K562 (cell line): ENCODE measurements around the gene ARHGAP4. TPM values are rescaled to one million over a fixed set of nuclear protein-coding genes. Genes with fewer than 3 reads are reported as not detected.

Source experiments
- ATF1 ChIP-seq, 2 experiments: fragments of 450-650 bp in 1 of 2; IDR thresholded peaks; 2 replicates each; pipeline ENCODE4 v1.6.1; 2016; ENCODE audit warnings: missing compliant biosample characterization in 1 of 2, missing genetic modification characterization in 1 of 2
- CTCFL ChIP-seq: IDR thresholded peaks from 2 replicates; pipeline ENCODE4 v1.6.1; 2011; ENCODE audit warnings: borderline replicate concordance, low read depth, mild to moderate bottlenecking, moderate library complexity, low read length; ENCODE audit not compliant: insufficient read depth, poor library complexity, severe bottlenecking
- FOXP1 ChIP-seq: sonication (generic); formaldehyde crosslinking; IDR thresholded peaks from 2 replicates; pipeline ENCODE4 v1.8.0; 2022; ENCODE audit warnings: mild to moderate bottlenecking, missing genetic modification reagents
- HCFC1 ChIP-seq: IDR thresholded peaks from 2 replicates; pipeline ENCODE4 v1.6.1; 2012; ENCODE audit warnings: low read depth, low read length, improper control_type of control experiment
- HNRNPH1 ChIP-seq: fragments of 200-400 bp; formaldehyde crosslinking; optimal IDR thresholded peaks from 2 replicates; pipeline ENCODE3; 2017; ENCODE audit warnings: low read depth, mild to moderate bottlenecking, low read length, moderate library complexity
- MYC ChIP-seq, 2 experiments: fragments of 250-450 bp in 1 of 2; sonication (Bioruptor Pico) in 1 of 2; IDR thresholded peaks; 2 replicates each; pipeline versions ENCODE4 v1.5.1 to v1.6.1; 2012 to 2021; ENCODE audit warnings: low read depth in 2 of 2, borderline replicate concordance in 1 of 2, improper control_type of control experiment in 1 of 2, low read length in 1 of 2, mild to moderate bottlenecking in 1 of 2, moderate library complexity in 1 of 2
- PHB ChIP-seq: fragments of 250-450 bp; sonication (Bioruptor Pico); IDR thresholded peaks from 2 replicates; pipeline ENCODE4 v1.5.0; 2021
- TCF7 ChIP-seq: sonication (generic); IDR thresholded peaks from 2 replicates; pipeline ENCODE4 v1.6.1; 2016; ENCODE audit warnings: antibody characterized with exemption, borderline replicate concordance
- TSC22D4 ChIP-seq: fragments of 450-650 bp; IDR thresholded peaks from 2 replicates; pipeline ENCODE4 v1.6.1; 2016; ENCODE audit warnings: missing genetic modification characterization, missing biosample characterization, control low read depth
- ZEB2 ChIP-seq: fragments of 450-650 bp; IDR thresholded peaks from 2 replicates; pipeline ENCODE4 v1.6.1; 2016
- ZFPM2 ChIP-seq: fragments of 250-450 bp; sonication (Bioruptor Pico); IDR thresholded peaks from 2 replicates; pipeline ENCODE4 v1.5.1; 2022; ENCODE audit warnings: mild to moderate bottlenecking
- ZNF146 ChIP-seq: IDR thresholded peaks from one replicate; pipeline ENCODE4 v1.6.1; 2018; ENCODE audit warnings: missing compliant biosample characterization; ENCODE audit not compliant: unreplicated experiment
- ZNF764 ChIP-seq: fragments of 250-450 bp; sonication (Bioruptor Pico); IDR thresholded peaks from 2 replicates; pipeline ENCODE4 v1.4.0; 2020; ENCODE audit warnings: low read depth, mild to moderate bottlenecking, moderate library complexity
- polyA plus RNA-seq, 8 experiments: library from polyadenylated mRNA; depleted of rRNA in 4 of 8; stranded (reverse) in 5 of 8; unstranded in 3 of 8; fragments of >200 nt; fragmentation: Nextera tagmentation in 2 of 8; fragmentation: Illumina TruSeq in 1 of 8; extraction: Ambion mirVana in 2 of 8; extraction: Trizol in 1 of 8; gene quantifications; 2 replicates each; pipeline versions ENCODE4 v1.2.1 to v1.2.3, GENCODE V29; 2011 to 2014; ENCODE audit warnings: inconsistent platforms in 1 of 8, missing spikeins in 1 of 8
- total RNA-seq, 7 experiments: library from RNA; depleted of rRNA in 6 of 7; stranded (reverse); fragments of >200 nt in 6 of 7; fragmentation: Illumina TruSeq in 2 of 7; extraction: Trizol in 2 of 7; gene quantifications; 2 replicates each; pipeline versions ENCODE4 v1.2.1 to v1.2.3, GENCODE V29; 2011 to 2021; ENCODE audit warnings: low replicate concordance in 1 of 7
- TF ChIP-seq, protein P1 (sequence below): fragments of 200-400 bp; formaldehyde crosslinking; IDR thresholded peaks from 2 replicates; pipeline ENCODE4 v1.6.1; 2017; ENCODE audit warnings: mild to moderate bottlenecking, low read depth, low read length, moderate library complexity

ARHGAP4 gene
- total and polyA plus RNA-seq, 9 of the 15 experiments (the other 6 are each of a cell fraction or from before 2014, with no cell fraction given) = 0.30 to 81.8 (median 13.5) TPM

DNA sequence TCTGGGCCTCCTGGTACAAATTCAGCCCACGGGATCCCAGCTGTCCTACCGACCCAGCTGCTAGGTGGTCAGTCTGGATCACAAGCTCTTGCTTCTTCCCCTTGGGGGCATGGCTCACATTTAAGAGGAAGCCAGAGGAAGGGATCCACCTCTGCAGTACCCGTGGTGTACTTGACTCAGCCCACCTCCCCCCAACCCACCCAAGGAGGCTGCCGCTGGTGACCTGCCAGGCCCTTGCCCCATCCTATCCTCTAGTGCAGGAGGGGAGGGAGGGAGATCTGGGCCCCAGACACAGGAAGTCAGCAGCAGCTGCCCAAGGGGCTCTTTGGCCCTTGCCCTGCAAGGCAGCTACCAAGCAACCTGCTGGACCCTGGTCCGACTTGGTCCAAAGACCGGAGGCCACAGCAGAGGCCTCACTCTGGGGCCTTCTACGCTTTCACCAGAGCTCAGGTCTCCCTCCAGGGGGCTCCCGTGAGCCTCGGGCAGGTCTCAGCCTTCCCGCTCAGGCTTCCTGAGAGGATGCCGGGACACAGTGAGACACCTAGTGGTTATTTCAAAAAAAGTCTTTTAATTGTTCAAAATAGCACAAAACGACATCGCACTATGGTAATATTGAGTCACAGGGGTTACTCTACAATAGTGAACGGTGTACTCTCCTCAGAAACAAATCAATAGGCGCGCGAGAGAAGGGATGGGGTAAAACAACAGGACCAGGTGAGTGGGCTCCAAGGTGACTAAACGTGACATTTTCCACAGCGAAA, 21.1 kb upstream of the ARHGAP4 start (continued):
- TF ChIP-seq ZNF146 (CRISPR knock-in tag) (no peak), PHB (no peak), FOXP1 (CRISPR knock-in tag) (no peak), ATF1 (CRISPR knock-in tag; IDR thresholded peaks at IDR 0.05) (no peak), ATF1 (tag; IDR thresholded peaks at IDR 0.05) (no peak; the same call in 1 of the 2 replicates), ZFPM2 (CRISPR knock-in tag) (no peak), TCF7 (no peak), TSC22D4 (tag) (no peak), CTCFL (peak; percentile 45), HCFC1 (0 out of 2 replicates have a peak, but pooled peaks have one; percentile 18), HNRNPH1 (no peak), MYC (IDR thresholded peaks at IDR 0.05; ENCODE audit: low read depth, low read length) (0 out of 2 replicates have a peak, but pooled peaks have one; percentile 35), MYC (CRISPR knock-in tag; IDR thresholded peaks at IDR 0.05; ENCODE audit: borderline replicate concordance, low read depth) (no peak), ZNF764 (CRISPR knock-in tag) (no peak), ZEB2 (no peak)
- TF ChIP-seq, protein P1, sequence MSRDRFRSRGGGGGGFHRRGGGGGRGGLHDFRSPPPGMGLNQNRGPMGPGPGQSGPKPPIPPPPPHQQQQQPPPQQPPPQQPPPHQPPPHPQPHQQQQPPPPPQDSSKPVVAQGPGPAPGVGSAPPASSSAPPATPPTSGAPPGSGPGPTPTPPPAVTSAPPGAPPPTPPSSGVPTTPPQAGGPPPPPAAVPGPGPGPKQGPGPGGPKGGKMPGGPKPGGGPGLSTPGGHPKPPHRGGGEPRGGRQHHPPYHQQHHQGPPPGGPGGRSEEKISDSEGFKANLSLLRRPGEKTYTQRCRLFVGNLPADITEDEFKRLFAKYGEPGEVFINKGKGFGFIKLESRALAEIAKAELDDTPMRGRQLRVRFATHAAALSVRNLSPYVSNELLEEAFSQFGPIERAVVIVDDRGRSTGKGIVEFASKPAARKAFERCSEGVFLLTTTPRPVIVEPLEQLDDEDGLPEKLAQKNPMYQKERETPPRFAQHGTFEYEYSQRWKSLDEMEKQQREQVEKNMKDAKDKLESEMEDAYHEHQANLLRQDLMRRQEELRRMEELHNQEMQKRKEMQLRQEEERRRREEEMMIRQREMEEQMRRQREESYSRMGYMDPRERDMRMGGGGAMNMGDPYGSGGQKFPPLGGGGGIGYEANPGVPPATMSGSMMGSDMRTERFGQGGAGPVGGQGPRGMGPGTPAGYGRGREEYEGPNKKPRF = no peak
